ENCODE measurements around the gene SUPT3H.

DNA sequence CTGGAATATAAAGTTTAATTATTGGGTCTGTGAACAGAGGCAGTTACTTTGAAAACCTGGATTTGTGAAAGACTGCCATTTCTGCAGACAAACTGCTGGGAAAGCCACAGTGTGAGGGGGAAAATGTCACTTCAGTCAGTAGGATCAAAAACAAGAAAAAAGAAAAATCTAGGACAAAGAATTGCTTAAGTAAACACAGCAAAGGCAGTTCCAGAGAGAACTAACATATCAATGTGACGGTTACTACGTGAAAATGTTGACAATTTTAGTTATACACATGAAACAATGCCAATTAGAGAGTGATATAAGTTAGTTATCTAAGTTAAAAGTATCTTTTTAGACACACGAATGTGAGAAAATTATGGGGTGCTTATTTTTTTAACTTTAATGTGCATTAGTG is 320.0 kb downstream of the SUPT3H start:
- TF ChIP-seq EP300 (IDR thresholded peaks at IDR 0.05) (no peak), CTCF (IDR thresholded peaks at IDR 0.05) (no peak), POLR2A (IDR thresholded peaks at IDR 0.05) (no peak)

Measured in ovary (tissue), 3 donors.